GM23248 (cell line): ENCODE measurements around the gene GABBR2. TPM values are rescaled to one million over a fixed set of nuclear protein-coding genes. Genes with fewer than 3 reads are reported as not detected.

Experiments used
- DNase-seq: peaks from one replicate; pipeline ENCODE4 v3.0.0-alpha.2; 2015
- H2AFZ ChIP-seq: fragments of 200-600 bp; sonication (generic); 2 replicates; pipeline ENCODE4 v1.6.1; 2016; ENCODE audit warnings: antibody characterized with exemption
- H3F3A ChIP-seq: fragments of 200-600 bp; sonication (generic); 2 replicates; pipeline ENCODE4 v1.6.1; 2016; ENCODE audit warnings: mild to moderate bottlenecking, antibody characterized with exemption, mixed run types; ENCODE audit not compliant: insufficient read depth
- H3K27ac ChIP-seq: fragments of 200-600 bp; sonication (generic); 2 replicates; pipeline ENCODE4 v1.5.1; 2016; ENCODE audit warnings: mild to moderate bottlenecking
- H3K27me3 ChIP-seq: fragments of 200-600 bp; sonication (generic); replicated peaks from 2 replicates; pipeline ENCODE4 v1.6.1; 2016; ENCODE audit warnings: mild to moderate bottlenecking; ENCODE audit not compliant: insufficient read depth
- H3K36me3 ChIP-seq: fragments of 200-600 bp; sonication (generic); 2 replicates; pipeline ENCODE4 v1.6.1; 2016; ENCODE audit warnings: low read depth, mild to moderate bottlenecking
- H3K4me1 ChIP-seq: fragments of 200-600 bp; sonication (generic); 2 replicates; pipeline ENCODE4 v1.6.1; 2016; ENCODE audit warnings: mild to moderate bottlenecking; ENCODE audit not compliant: insufficient read depth
- H3K4me2 ChIP-seq: fragments of 200-600 bp; sonication (generic); one replicate; pipeline ENCODE4 v1.6.1; 2016; ENCODE audit warnings: mild to moderate bottlenecking; ENCODE audit not compliant: unreplicated experiment
- H3K4me3 ChIP-seq: fragments of 200-600 bp; sonication (generic); 2 replicates; pipeline ENCODE4 v1.5.1; 2016; ENCODE audit warnings: mild to moderate bottlenecking
- H3K79me2 ChIP-seq: fragments of 200-600 bp; sonication (generic); 2 replicates; pipeline ENCODE4 v1.6.1; 2016; ENCODE audit warnings: mild to moderate bottlenecking; ENCODE audit not compliant: insufficient read depth
- H3K9ac ChIP-seq: fragments of 200-600 bp; sonication (generic); 2 replicates; pipeline ENCODE4 v1.6.1; 2016; ENCODE audit warnings: mild to moderate bottlenecking
- H3K9me2 ChIP-seq: fragments of 200-600 bp; sonication (generic); 2 replicates; pipeline ENCODE4 v1.6.1; 2016; ENCODE audit warnings: mixed run types, mild to moderate bottlenecking, moderate library complexity; ENCODE audit not compliant: insufficient read depth
- H3K9me3 ChIP-seq: fragments of 200-600 bp; sonication (generic); one replicate; pipeline ENCODE4 v1.6.1; 2017; ENCODE audit warnings: low read depth
- H4K20me1 ChIP-seq: fragments of 200-600 bp; sonication (generic); 2 replicates; pipeline ENCODE4 v1.6.0; 2016; ENCODE audit not compliant: insufficient read depth
- EZH2 ChIP-seq: fragments of 200-600 bp; sonication (generic); IDR thresholded peaks from 2 replicates; pipeline ENCODE4 v1.6.1; 2018; ENCODE audit warnings: antibody characterized with exemption, mild to moderate bottlenecking; ENCODE audit not compliant: insufficient read depth, poor library complexity, severe bottlenecking
- EZH2phosphoT487 ChIP-seq: fragments of 200-600 bp; sonication (generic); IDR thresholded peaks from 2 replicates; pipeline ENCODE4 v1.6.1; 2018; ENCODE audit warnings: antibody characterized with exemption, moderate library complexity, mild to moderate bottlenecking, low read depth; ENCODE audit not compliant: insufficient read depth
- WGBS, 2 experiments: methylation state at CpG; one replicate each; pipeline ENCODE4 v1.1.6; 2015 to 2017; ENCODE audit warnings: low lambda C conversion rate in 2 of 2, low coverage in 1 of 2; ENCODE audit errors: missing lambda C conversion rate in 2 of 2; 5-methylcytosine and 5-hydroxymethylcytosine counted together
- in situ Hi-C: fragments of 300-500 bp; cut with MboI; formaldehyde crosslinking; loops from 2 replicates; pipeline ENCODE4 v1.15.0; 2020
- polyA plus RNA-seq: library from polyadenylated mRNA; unstranded; fragments of >200 nt; fragmentation: Nextera tagmentation; extraction: Ambion mirVana; gene quantifications from 2 replicates; pipeline ENCODE4 v1.2.1, GENCODE V29; 2016
- total RNA-seq: library from RNA; depleted of rRNA; stranded (reverse); fragments of >200 nt; shearing (Covaris generic); gene quantifications from 2 replicates; pipeline ENCODE4 v1.2.3, GENCODE V29; 2014

The GABBR2 gene
- total and polyA plus RNA-seq, 2 experiments from 2014 or later: 7.5 to 13.4 TPM

- no peaks in the 10 kb centered on the region for H3K36me3 ChIP-seq
- H3K27ac ChIP-seq: no peak overlapping the region
- DNase-seq: no peak
- H3F3A ChIP-seq: no peaks in the 10 kb centered on the region
- H3K9me3 ChIP-seq: no peaks in the 10 kb centered on the region
- no peaks in the 10 kb centered on the region for H3K9me2 ChIP-seq
- H3K4me2 ChIP-seq: no peak overlapping the region
- no peak overlapping the region for H2AFZ ChIP-seq
- H3K4me1 ChIP-seq: no peaks in the 10 kb centered on the region
- WGBS, 2 experiments: 69 to 73% methylated on average over 4 of the region's 4 CpGs
- H3K4me3 ChIP-seq: no peak overlapping the region
- no peak for TF ChIP-seq EZH2
- no peak for TF ChIP-seq EZH2phosphoT487
- no peak overlapping the region for H3K9ac ChIP-seq
- H3K79me2 ChIP-seq: no peaks in the 10 kb centered on the region
- H4K20me1 ChIP-seq: no peaks in the 10 kb centered on the region
- in situ Hi-C loops: no loop called here
- no peaks in the 10 kb centered on the region for H3K27me3 ChIP-seq
Observed at GRCh38 chr9:98564714-98565113, 144.0 kb downstream of the GABBR2 start.

GRCh38 chr9:98563988-98564387, 144.7 kb downstream of the GABBR2 start:
- Histone ChIP-seq H2AFZ (no peak overlapping the region), H3K36me3 (no peaks in the 10 kb centered on the region), H3K4me1 (no peaks in the 10 kb centered on the region), H3K27me3 (no peaks in the 10 kb centered on the region), H3K4me2 (no peak overlapping the region), H3K9me3 (no peaks in the 10 kb centered on the region), H3F3A (no peaks in the 10 kb centered on the region), H3K27ac (no peak overlapping the region), H3K4me3 (no peak overlapping the region), H3K79me2 (no peaks in the 10 kb centered on the region), H3K9me2 (no peaks in the 10 kb centered on the region), H3K9ac (no peak overlapping the region), H4K20me1 (no peaks in the 10 kb centered on the region)
- no peak for TF ChIP-seq EZH2
- TF ChIP-seq EZH2phosphoT487: no peak
- WGBS, 2 experiments: 51 to 66% methylated on average over 5 to 6 of the region's 6 CpGs
- in situ Hi-C loops: no loop called here
- no peak for DNase-seq

GRCh38 chr9:98563212-98563907, 145.4 kb downstream of the GABBR2 start:
- H3K4me2 ChIP-seq: no peak overlapping the region
- H3K79me2 ChIP-seq: no peaks in the 10 kb centered on the region
- H4K20me1 ChIP-seq: no peaks in the 10 kb centered on the region
- H3K36me3 ChIP-seq: no peaks in the 10 kb centered on the region
- no peak overlapping the region for H2AFZ ChIP-seq
- H3K9me2 ChIP-seq: no peaks in the 10 kb centered on the region
- peaks cover 5% of the 10 kb centered on the region; the same call in 1 of the 2 replicates for H3F3A ChIP-seq
- H3K9ac ChIP-seq: no peak overlapping the region
- no peak overlapping the region for H3K27ac ChIP-seq
- peaks cover 4% of the 10 kb centered on the region; the same call in 1 of the 2 replicates for H3K4me1 ChIP-seq
- TF ChIP-seq EZH2phosphoT487 (no peak), EZH2 (no peak)
- no peak overlapping the region for H3K4me3 ChIP-seq
- in situ Hi-C loops: no loop called here
- H3K27me3 ChIP-seq: no peaks in the 10 kb centered on the region
- DNase-seq: no peak
- 68 to 72% methylated on average over 14 of the region's 14 CpGs for WGBS, 2 experiments
- no peaks in the 10 kb centered on the region for H3K9me3 ChIP-seq

- in situ Hi-C loops: no loop called here
Observed at GRCh38 chr9:98559561-98559960, 149.2 kb downstream of the GABBR2 start.

More at GRCh38 chr9:98559561-98559960, 149.2 kb downstream of the GABBR2 start:
- no peak for DNase-seq
- TF ChIP-seq EZH2phosphoT487 (no peak), EZH2 (no peak)
- Histone ChIP-seq H3F3A (peaks cover 17% of the 10 kb centered on the region; the same call in 1 of the 2 replicates), H3K4me1 (peaks cover 10% of the 10 kb centered on the region; the same call in 1 of the 2 replicates), H3K79me2 (no peaks in the 10 kb centered on the region), H3K4me2 (no peak overlapping the region), H4K20me1 (no peaks in the 10 kb centered on the region), H3K9me2 (no peaks in the 10 kb centered on the region), H3K36me3 (no peaks in the 10 kb centered on the region), H2AFZ (no peak overlapping the region), H3K9me3 (no peaks in the 10 kb centered on the region), H3K9ac (no peak overlapping the region), H3K27me3 (no peaks in the 10 kb centered on the region), H3K4me3 (no peak overlapping the region), H3K27ac (no peak overlapping the region)
